Neural cell (in vitro differentiated cells): ENCODE results near the gene SAMD9. TPM values are rescaled to one million over a fixed set of nuclear protein-coding genes. Genes with fewer than 3 reads are reported as not detected.

Source experiments
- H2AFZ ChIP-seq: fragments of 200-600, 300-800 bp; sonication (generic), shearing (Covaris generic); 2 replicates; pipeline ENCODE4 v1.6.0; 2014; ENCODE audit warnings: low read depth, mild to moderate bottlenecking, antibody characterized with exemption, low read length, moderate library complexity
- H3F3A ChIP-seq: fragments of 200-600 bp; shearing (Covaris generic); 2 replicates; pipeline ENCODE4 v1.6.1; 2016; ENCODE audit warnings: mild to moderate bottlenecking, moderate library complexity, mixed read lengths, antibody characterized with exemption, low read length; ENCODE audit not compliant: insufficient read depth, poor library complexity, severe bottlenecking
- H3K27ac ChIP-seq: fragments of 200-600, 300-800 bp; sonication (generic), shearing (Covaris generic); 2 replicates; pipeline ENCODE4 v1.5.1; 2014; ENCODE audit warnings: mild to moderate bottlenecking, low read length, moderate library complexity
- H3K27me3 ChIP-seq: fragments of 300-800, 200-600 bp; sonication (generic), shearing (Covaris generic); 2 replicates; pipeline ENCODE4 v1.6.0; 2014; ENCODE audit warnings: mild to moderate bottlenecking, low read depth, low read length, moderate library complexity; ENCODE audit not compliant: insufficient read depth
- H3K36me3 ChIP-seq: fragments of 300-800, 200-600 bp; sonication (generic), shearing (Covaris generic); 2 replicates; pipeline ENCODE4 v1.5.1; 2014; ENCODE audit warnings: mild to moderate bottlenecking, antibody characterized with exemption, low read length, moderate library complexity; ENCODE audit not compliant: insufficient read depth
- H3K4me2 ChIP-seq: fragments of 300-800, 200-600 bp; sonication (generic), shearing (Covaris generic); 2 replicates; pipeline ENCODE4 v1.6.0; 2014; ENCODE audit warnings: mild to moderate bottlenecking, low read length
- H3K4me3 ChIP-seq: fragments of 300-800, 200-600 bp; sonication (generic), shearing (Covaris generic); 2 replicates; pipeline ENCODE4 v1.5.1; 2014; ENCODE audit warnings: mild to moderate bottlenecking, low read length, moderate library complexity
- H3K79me2 ChIP-seq: fragments of 200-600 bp; shearing (Covaris generic); replicated peaks from 2 replicates; pipeline ENCODE4 v1.6.0; 2014; ENCODE audit warnings: mild to moderate bottlenecking, low read length, moderate library complexity; ENCODE audit not compliant: insufficient read depth
- H3K9ac ChIP-seq: fragments of 300-800, 200-600 bp; sonication (generic), shearing (Covaris generic); 2 replicates; pipeline ENCODE4 v1.6.1; 2016; ENCODE audit warnings: mild to moderate bottlenecking, low read length, mixed read lengths
- H3K9me2 ChIP-seq: fragments of 200-600 bp; shearing (Covaris generic); 2 replicates; pipeline ENCODE4 v1.6.1; 2016; ENCODE audit warnings: mild to moderate bottlenecking, low read length, mixed read lengths; ENCODE audit not compliant: insufficient read depth
- H3K9me3 ChIP-seq: fragments of 200-600, 300-800 bp; sonication (generic), shearing (Covaris generic); 2 replicates; pipeline ENCODE4 v1.6.1; 2016; ENCODE audit warnings: mild to moderate bottlenecking, mixed run types, low read length, moderate library complexity, mixed read lengths
- H4K20me1 ChIP-seq: fragments of 200-600 bp; shearing (Covaris generic); 2 replicates; pipeline ENCODE4 v1.6.1; 2016; ENCODE audit warnings: mild to moderate bottlenecking, mixed run types; ENCODE audit not compliant: insufficient read depth
- CTCF ChIP-seq: fragments of 450-650 bp; IDR thresholded peaks from 2 replicates; pipeline ENCODE4 v1.5.1; 2014; ENCODE audit warnings: antibody characterized with exemption, mild to moderate bottlenecking, moderate library complexity; ENCODE audit not compliant: poor library complexity, severe bottlenecking
- EP300 ChIP-seq: fragments of 450-650 bp; conservative IDR thresholded peaks from 2 replicates; pipeline ENCODE4 v1.6.1; 2014; ENCODE audit warnings: antibody characterized with exemption, mild to moderate bottlenecking, moderate library complexity; ENCODE audit not compliant: poor library complexity, severe bottlenecking
- EZH2 ChIP-seq: fragments of 200-600, 300-800 bp; shearing (Covaris generic), sonication (generic); IDR thresholded peaks from 2 replicates; pipeline ENCODE4 v1.6.1; 2014; ENCODE audit warnings: antibody characterized with exemption, low read length, borderline replicate concordance, mild to moderate bottlenecking; ENCODE audit not compliant: insufficient read depth, poor library complexity, severe bottlenecking
- MXI1 ChIP-seq: fragments of 450-650 bp; conservative IDR thresholded peaks from 2 replicates; pipeline ENCODE4 v1.6.1; 2014; ENCODE audit warnings: antibody characterized with exemption, mild to moderate bottlenecking; ENCODE audit not compliant: poor library complexity, severe bottlenecking
- POLR2AphosphoS5 ChIP-seq: IDR thresholded peaks from 2 replicates; pipeline ENCODE4 v1.6.1; 2012
- RAD21 ChIP-seq: fragments of 450-650 bp; conservative IDR thresholded peaks from 2 replicates; pipeline ENCODE4 v1.6.1; 2014; ENCODE audit warnings: antibody characterized with exemption, mild to moderate bottlenecking, moderate library complexity
- REST ChIP-seq: IDR thresholded peaks from 2 replicates; pipeline ENCODE4 v1.6.1; 2012; ENCODE audit warnings: borderline replicate concordance
- SMC3 ChIP-seq: fragments of 450-650 bp; conservative IDR thresholded peaks from 2 replicates; pipeline ENCODE4 v1.6.1; 2014; ENCODE audit warnings: antibody characterized with exemption, mild to moderate bottlenecking, moderate library complexity; ENCODE audit not compliant: poor library complexity
- TAF1 ChIP-seq: IDR thresholded peaks from 2 replicates; pipeline ENCODE4 v1.6.1; 2012; ENCODE audit warnings: low read depth
- polyA plus RNA-seq: library from polyadenylated mRNA; depleted of rRNA; stranded (reverse); fragments of >200 nt; gene quantifications from 2 replicates; pipeline ENCODE4 v1.2.3, GENCODE V29; 2014

Gene SAMD9
- polyA plus RNA-seq, 1 donor from 2014 or later, result not detected

GRCh38 chr7:93138576-93138975 is 20.8 kb upstream of the SAMD9 start:
- no peak for TF ChIP-seq EP300
- TF ChIP-seq POLR2AphosphoS5, result no peak
- TF ChIP-seq TAF1, result no peak
- TF ChIP-seq RAD21, result no peak
- no peak for TF ChIP-seq CTCF
- no peak for TF ChIP-seq REST
- TF ChIP-seq SMC3, result no peak
- TF ChIP-seq EZH2, result no peak
- TF ChIP-seq MXI1, result no peak
- no peaks in the 10 kb centered on the region for H3K27me3 ChIP-seq
- no peak overlapping the region for H3K27ac ChIP-seq
- H3K79me2 ChIP-seq, result no peaks in the 10 kb centered on the region
- H3K9ac ChIP-seq, result no peak overlapping the region
- no peak overlapping the region for H2AFZ ChIP-seq
- no peaks in the 10 kb centered on the region for H3K9me2 ChIP-seq
- no peak overlapping the region for H3K4me3 ChIP-seq
- no peak overlapping the region for H3K4me2 ChIP-seq
- H4K20me1 ChIP-seq, result no peaks in the 10 kb centered on the region
- no peaks in the 10 kb centered on the region for H3K36me3 ChIP-seq
- H3F3A ChIP-seq, result no peaks in the 10 kb centered on the region
- no peaks in the 10 kb centered on the region for H3K9me3 ChIP-seq

- no peaks in the 10 kb centered on the region for H3F3A ChIP-seq
- no peak overlapping the region for H3K9ac ChIP-seq
- no peak overlapping the region for H3K4me3 ChIP-seq
- H3K27ac ChIP-seq, result no peak overlapping the region
- H3K79me2 ChIP-seq, result no peaks in the 10 kb centered on the region
- TF ChIP-seq RAD21 (no peak), REST (no peak)
- H3K9me3 ChIP-seq, result no peaks in the 10 kb centered on the region
- no peak overlapping the region for H3K4me2 ChIP-seq
- H2AFZ ChIP-seq, result no peak overlapping the region
- no peaks in the 10 kb centered on the region for H3K36me3 ChIP-seq
- H3K9me2 ChIP-seq, result no peaks in the 10 kb centered on the region
- no peaks in the 10 kb centered on the region for H4K20me1 ChIP-seq
- no peaks in the 10 kb centered on the region for H3K27me3 ChIP-seq
Observed at GRCh38 chr7:93133005-93133404, 15.2 kb upstream of the SAMD9 start.
